ENCODE measurements around the gene MDN1.
A peak's percentile ranks its signal among the peaks of the same experiment; 100 is the strongest.

Gene MDN1

DNA sequence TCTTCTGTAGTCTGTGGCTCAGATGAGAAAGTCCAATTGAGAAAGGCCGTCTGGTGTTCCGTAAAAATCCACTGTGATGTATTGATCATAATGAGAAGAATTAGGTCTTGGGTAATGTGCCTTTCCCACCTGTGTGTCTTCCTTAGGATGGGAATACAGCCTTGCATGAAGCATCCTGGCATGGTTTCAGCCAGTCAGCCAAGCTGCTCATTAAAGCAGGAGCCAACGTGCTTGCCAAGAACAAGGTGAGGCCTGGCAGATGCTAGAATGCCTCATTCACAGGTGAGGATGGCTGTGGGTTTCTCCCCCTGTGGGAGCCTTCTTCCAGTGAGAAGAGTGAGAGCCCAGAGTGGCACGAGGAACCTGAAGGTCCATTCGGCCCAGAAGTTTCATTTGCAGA, 213.7 kb downstream of the MDN1 start:
- H3K27ac ChIP-seq: no peak overlapping the region

DNA sequence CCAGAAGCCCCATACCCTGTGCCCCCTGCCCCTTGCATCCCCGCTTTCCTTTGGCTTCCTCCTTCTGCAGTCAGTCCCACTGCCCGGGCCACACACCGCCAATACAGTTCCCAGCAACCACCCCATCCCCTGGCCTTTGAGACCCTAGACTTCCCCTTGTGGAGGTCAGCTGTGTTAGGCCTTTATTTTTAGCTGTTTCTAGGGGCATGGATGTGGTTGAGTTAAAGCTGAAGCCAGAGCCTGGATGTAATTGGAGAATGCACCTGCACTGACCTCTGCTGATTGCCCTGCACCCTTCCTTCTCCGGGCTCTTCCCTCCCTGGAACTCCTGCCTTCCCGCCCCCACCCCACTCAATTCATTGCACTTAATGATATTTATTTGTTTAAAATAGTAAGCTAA, 214.9 kb downstream of the MDN1 start:
- no peak overlapping the region for H3K27ac ChIP-seq
- TF ChIP-seq ZFX (IDR thresholded peaks at IDR 0.05; ENCODE audit: borderline replicate concordance): no peak
- TF ChIP-seq, protein P1, sequence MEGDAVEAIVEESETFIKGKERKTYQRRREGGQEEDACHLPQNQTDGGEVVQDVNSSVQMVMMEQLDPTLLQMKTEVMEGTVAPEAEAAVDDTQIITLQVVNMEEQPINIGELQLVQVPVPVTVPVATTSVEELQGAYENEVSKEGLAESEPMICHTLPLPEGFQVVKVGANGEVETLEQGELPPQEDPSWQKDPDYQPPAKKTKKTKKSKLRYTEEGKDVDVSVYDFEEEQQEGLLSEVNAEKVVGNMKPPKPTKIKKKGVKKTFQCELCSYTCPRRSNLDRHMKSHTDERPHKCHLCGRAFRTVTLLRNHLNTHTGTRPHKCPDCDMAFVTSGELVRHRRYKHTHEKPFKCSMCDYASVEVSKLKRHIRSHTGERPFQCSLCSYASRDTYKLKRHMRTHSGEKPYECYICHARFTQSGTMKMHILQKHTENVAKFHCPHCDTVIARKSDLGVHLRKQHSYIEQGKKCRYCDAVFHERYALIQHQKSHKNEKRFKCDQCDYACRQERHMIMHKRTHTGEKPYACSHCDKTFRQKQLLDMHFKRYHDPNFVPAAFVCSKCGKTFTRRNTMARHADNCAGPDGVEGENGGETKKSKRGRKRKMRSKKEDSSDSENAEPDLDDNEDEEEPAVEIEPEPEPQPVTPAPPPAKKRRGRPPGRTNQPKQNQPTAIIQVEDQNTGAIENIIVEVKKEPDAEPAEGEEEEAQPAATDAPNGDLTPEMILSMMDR (IDR thresholded peaks at IDR 0.05): no peak

More for the DNA sequence above, 213.7 kb downstream of the MDN1 start:
- TF ChIP-seq, protein P1 (IDR thresholded peaks at IDR 0.05): no peak
- no peak for TF ChIP-seq ZFX (IDR thresholded peaks at IDR 0.05; ENCODE audit: borderline replicate concordance)

DNA sequence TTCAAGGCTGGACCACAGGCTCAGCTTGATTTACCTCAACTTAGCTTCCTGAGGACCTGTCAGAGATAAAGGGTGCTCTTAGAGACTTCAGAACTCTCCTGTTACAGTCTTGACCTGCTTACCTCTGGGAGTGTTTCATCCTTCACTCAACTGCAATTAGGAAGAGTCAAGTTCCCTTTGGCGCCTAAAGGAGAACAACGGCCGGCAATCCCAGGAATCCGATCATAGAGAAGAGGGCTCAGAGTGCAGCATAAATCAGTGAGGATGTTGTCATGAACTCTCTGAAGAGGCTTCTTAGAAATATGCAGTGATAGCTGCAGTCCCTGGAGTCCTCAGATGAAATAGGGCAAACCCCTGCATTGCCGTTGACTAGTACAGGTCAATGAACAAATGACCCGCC, 217.4 kb downstream of the MDN1 start:
- no peak overlapping the region for H3K27ac ChIP-seq

DNA sequence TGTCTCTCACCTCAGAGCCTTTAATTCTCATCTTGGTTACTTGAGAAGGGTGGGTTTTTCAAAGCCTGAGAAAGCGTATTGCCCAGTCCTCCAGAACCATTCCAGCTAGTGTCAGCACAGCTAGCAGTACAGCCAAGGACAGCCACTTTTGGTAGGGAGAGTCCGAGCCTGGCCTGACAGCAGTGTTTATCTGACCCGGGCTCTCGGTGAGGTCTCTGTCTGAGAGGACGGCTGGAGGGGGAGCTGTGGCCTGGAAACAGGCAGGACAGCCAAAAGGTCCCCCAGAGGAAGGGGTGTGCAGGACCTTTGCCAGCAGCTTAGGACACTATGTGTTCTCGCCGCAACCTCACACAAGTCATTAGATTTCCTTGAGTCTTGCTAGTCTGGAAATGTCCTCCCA, 219.9 kb downstream of the MDN1 start:
- TF ChIP-seq ZFX (IDR thresholded peaks at IDR 0.05; ENCODE audit: borderline replicate concordance): no peak
- TF ChIP-seq, protein P1 (IDR thresholded peaks at IDR 0.05): no peak

More for the DNA sequence above, 217.4 kb downstream of the MDN1 start:
- TF ChIP-seq ZFX (IDR thresholded peaks at IDR 0.05; ENCODE audit: borderline replicate concordance): no peak
- TF ChIP-seq, protein P1 (IDR thresholded peaks at IDR 0.05): no peak

DNA sequence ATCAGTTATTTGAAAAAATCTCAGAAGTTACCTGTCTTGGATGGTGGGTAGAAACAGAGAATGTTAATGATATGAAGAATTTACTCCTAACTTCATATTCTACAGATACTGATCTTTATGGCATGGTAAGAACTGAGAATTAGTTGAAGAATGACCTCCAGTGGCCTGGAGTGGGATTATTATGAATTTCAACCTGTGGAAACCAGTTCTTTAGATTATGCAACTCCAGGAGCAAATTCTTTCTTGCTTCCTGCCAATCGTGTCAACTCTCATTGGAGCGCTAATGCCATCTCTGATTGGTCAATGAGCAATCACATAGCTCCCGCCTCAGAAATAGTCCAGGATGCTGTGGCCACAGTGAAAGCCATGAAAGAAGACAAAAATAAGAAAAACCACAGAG, 221.6 kb downstream of the MDN1 start:
- TF ChIP-seq ZFX (IDR thresholded peaks at IDR 0.05; ENCODE audit: borderline replicate concordance): no peak
- TF ChIP-seq, protein P1 (IDR thresholded peaks at IDR 0.05): peak; percentile 48

More for the DNA sequence above, 219.9 kb downstream of the MDN1 start:
- H3K27ac ChIP-seq: no peak overlapping the region

DNA sequence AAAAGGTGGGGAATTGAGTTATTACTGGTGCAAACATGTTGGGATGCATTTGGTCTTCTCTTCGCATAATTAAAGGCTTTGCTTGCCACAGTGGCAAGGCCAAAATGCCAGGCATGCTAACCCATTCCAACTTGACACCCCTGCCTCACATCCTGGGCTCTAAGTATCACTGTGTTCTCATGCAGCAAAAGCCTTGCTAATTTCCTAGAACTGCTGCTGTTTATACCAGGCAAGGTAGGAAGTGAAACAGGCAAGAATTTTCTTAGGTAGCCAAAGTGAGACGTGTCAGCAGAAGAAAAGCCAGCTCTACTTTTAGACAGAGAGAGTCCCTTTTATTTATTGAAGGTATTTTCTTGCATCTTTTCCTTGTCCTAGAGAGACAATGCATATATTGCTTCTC, 222.2 kb downstream of the MDN1 start:
- TF ChIP-seq ZFX (IDR thresholded peaks at IDR 0.05; ENCODE audit: borderline replicate concordance): no peak
- TF ChIP-seq, protein P1 (IDR thresholded peaks at IDR 0.05): no peak

More for the DNA sequence above, 221.6 kb downstream of the MDN1 start:
- no peak overlapping the region for H3K27ac ChIP-seq

DNA sequence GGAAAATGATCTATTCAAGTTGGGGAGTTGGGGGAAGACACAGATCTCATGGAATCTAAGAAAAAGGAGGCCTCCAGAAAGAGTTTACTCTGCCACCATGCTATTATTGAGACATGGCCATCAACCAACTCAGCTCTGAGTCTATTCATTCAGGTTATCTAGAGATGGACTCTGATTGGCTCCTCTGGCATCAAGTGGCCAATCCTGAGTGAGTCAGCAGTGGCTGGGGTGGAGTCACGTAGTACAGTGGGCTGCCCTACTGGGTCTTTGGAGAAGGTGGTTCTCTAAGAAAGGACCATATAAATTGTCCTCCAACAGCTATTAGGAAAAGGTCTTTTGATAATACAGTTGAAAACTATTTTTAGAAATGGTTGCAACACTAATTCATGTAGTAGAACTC, 223.1 kb downstream of the MDN1 start:
- no peak overlapping the region for H3K27ac ChIP-seq
- TF ChIP-seq ZFX (IDR thresholded peaks at IDR 0.05; ENCODE audit: borderline replicate concordance): no peak
- TF ChIP-seq, protein P1 (IDR thresholded peaks at IDR 0.05): no peak

More for the DNA sequence above, 222.2 kb downstream of the MDN1 start:
- H3K27ac ChIP-seq: no peak overlapping the region

All from 22Rv1 (cell line).